ENCODE measurements around the gene NLRP3. TPM values are rescaled to one million over a fixed set of nuclear protein-coding genes. Genes with fewer than 3 reads are reported as not detected.
"Not testable (repeated sequence)": the region's sequence is repeated elsewhere in the genome, so short reads cannot be mapped to it uniquely, and the experiment has no call there.

The NLRP3 gene
- total RNA-seq (2014; rRNA removed; shearing (Covaris generic)), result 0.16 TPM in 1 of 2 replicates, not detected in the other
- polyA plus RNA-seq (2015; cell fraction: cytosol; rRNA removed), result 0.41 and 0.74 TPM in 2 replicates
- polyA plus RNA-seq (2015; cell fraction: nucleus; rRNA removed), result 1.0 TPM in 1 of 2 replicates, not detected in the other

DNA sequence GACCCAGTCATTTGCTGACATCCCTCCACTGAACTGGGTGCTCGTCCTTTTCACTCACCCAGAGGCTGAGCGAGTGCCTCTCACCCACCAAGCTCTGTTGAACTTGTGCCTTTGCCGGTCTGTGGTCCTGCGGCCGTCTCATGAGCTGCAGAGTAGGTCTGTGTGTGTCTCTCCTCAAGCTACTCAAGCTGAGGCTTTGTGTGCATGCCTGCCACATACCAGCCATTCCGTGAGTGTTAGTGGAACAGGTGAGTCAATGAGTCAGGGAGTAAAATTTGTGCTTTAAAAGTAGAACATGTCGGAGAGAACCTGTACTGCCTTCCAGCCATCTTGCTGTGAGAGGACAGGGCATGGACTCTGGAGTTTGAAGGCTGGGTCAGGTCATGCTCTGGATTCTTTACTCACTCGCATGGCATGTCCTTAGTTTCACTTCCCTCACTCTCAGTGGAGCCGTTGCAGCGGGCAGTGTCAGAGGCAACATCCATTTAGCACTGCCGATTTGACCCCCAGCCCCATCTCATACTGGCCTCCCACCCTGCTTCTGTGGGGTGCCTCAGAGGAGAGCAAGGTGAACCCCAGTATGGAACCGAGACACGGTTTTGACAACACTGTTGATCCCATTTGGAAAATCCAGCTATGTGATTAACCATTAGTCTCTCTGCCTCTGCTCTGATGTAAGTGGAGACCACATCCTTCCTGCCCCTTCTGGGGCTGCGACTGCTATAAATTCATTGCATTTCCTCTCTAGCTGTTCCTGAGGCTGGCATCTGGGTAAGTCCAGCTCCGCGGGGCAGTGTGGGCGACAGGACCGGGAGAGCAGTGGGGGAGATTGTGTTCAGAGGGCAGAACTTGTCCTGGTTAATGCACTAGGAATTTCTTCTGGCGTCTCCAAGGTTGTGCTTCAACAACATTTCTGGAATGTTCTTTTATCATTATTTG, at the start of gene NLRP3:
Gene NLRP3, plus strand, starts transcription at position 751 of the 939 bp plus-strand sequence. CDS start 2,628 bp downstream, outside the sequence.
- in situ Hi-C loops (cut with HindIII; ENCODE audit: low pct_unique_long_range_greater_than_20kb, low sequenced_read_pairs), result no loop called here

DNA sequence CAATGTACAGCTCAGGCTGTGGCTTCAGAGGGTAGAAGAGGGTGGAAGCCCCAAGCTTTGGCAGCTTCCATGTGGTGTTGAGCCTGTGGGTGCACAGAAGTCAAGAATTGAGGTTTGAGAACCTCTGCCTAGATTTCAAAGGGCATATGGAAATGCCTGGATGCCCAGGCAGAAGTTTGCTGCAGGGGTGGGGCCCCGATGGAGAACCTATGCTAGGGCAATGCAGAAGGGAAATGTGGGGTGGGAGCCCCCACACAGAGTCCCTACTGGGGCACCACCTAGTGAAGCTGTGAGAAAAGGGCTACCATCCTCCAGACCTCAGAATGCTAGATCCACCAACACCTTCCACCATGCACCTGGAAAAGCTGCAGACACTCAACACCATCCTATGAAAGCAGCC, 49.6 kb upstream of the NLRP3 start:
- in situ Hi-C loops (cut with HindIII; ENCODE audit: low pct_unique_long_range_greater_than_20kb, low sequenced_read_pairs); DNase-seq (ENCODE audit: low read depth, low spot score): not testable (repeated sequence)

More for the DNA sequence above, at the start of gene NLRP3:
- DNase-seq (ENCODE audit: low read depth, low spot score), result no peak

DNA sequence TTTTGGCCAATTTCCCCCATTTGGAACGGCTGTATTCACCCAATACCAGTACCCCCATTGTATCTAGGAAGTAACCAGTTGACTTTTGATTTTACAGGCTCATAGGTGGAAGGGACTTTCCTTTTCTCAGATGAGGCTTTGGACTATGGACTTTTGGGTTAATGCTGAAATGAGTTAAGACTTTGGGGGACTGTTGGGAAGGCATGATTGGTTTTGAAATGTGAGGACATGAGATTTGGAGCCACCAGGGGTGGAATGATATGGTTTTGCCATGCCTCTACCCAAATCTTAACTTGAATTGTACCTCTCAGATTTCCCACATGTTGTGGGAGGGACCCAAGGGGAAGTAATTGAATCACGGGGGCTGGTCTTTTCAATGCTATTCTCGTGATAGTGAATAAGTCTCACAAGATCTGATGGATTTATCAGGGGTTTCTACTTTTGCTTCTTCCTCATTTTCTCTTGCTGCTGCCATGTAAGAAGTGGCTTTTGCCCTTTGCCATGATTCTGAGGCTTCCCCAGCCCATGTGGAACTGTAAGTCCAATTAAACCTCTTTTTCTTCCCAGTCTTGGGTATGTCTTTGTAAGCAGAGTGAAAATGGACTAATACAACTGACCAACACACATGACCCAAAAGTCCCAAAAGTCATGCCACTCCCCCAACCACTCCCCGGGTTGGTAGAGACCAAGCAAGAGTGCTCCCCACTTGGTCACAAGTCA, 48.9 kb upstream of the NLRP3 start:
- in situ Hi-C loops (cut with HindIII; ENCODE audit: low pct_unique_long_range_greater_than_20kb, low sequenced_read_pairs), result no loop called here
- no peak for DNase-seq (ENCODE audit: low read depth, low spot score)

DNA sequence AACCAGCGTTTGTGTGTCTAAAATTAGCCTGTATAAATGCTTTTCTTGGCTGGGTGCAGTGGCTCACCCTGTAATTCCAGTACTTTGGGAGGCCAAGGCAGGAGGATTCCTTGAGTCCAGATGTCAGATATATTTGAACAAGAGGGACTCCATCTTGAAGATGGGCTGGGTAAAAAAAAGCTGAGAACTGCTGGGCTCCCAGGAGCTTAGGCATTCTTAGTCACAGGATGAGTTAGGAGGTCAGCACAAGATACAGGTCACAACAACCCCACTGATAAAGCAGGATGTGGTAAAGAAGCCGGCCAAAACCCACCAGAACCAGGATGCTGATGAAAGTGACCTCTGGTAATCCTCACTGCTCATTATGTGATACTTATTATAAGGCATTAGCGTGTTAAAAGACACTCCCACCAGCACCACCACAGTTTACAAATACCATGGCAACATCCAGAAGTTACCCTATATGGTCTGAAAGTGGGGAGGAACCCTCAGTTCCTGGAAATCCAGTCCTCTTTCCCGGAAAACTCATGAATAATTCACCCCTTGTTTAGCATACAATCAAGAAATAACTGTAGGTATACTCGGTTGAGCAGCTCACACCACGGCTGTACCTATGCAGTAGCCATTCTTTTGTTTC, 48.1 kb upstream of the NLRP3 start:
- in situ Hi-C loops (cut with HindIII; ENCODE audit: low pct_unique_long_range_greater_than_20kb, low sequenced_read_pairs), result no loop called here
- DNase-seq (ENCODE audit: low read depth, low spot score), result no peak

DNA sequence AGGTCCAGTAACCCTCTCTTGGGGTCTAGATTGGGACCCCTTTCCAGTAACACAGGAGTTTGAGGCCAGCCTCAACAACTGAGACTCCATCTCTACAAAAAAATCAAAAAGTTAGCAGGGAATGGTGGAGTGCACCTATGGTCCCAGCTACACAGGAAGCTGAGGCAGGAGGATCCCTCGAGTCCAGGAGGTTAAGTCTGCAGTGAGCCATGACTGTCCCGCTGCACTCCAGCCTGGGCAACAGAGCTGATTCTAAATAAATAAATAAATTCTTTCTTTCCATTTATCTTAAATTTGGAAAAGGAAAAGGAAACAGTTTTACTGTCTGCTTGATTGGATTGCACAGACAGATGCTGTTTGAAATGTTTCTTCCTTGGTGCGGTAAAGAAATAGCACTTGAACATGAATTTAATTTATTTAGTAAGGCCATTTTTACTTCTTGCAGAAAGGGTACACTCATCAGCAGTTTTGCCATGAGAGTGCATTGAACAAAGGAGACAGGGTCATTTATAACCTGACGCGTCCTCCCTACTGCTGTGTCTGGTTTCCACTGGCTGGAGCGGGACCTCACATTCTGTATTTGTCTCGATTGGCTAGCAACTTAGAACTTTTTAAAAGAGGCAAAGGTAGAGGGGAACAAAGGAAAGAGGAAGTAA, 47.4 kb upstream of the NLRP3 start:
- no peak for DNase-seq (ENCODE audit: low read depth, low spot score)
- in situ Hi-C loops (cut with HindIII; ENCODE audit: low pct_unique_long_range_greater_than_20kb, low sequenced_read_pairs), result no loop called here

DNA sequence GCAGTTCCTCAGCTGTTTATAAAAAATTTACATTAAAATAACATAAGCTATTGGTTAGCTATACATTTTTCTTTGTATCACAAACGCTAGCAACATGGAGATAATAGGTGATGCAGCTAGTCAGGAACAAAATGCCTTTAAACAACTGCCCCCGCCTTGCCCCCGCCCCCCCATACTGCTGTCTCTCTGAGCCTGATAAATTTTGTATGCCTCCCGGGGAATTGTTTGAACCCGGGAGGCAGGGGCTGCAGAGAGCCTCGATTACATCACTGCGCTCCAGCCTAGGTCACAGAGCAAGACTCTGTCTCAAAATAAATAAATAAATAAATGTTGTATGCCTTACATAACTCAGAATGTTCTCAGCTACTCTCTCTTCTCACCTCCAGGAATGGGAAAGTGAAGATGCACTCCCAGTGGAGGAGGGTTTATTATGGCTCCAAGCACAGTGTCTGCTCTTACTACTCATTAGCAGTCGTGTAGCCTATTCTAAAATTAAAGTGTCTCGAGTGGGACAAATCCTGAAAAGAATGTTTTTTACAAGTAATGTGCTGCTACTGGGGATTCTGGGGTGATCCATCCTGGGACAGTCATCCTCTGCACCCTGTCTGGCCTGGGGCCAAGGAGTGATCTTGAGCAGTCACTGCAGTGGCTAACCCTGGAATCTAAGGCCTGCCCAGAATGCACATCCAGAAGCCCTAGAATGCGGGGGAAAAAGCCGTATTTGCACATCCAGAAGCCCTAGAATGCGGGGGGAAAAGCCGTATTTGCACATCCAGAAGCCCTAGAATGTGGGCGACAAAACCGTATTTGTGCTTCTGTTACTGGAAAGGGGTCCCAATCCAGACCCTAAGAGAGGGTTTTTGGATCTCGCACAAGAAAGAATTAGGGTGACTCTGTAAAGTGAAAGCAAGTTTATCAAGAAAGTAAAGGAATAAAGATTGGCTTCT, 44.9 kb upstream of the NLRP3 start:
- in situ Hi-C loops (cut with HindIII; ENCODE audit: low pct_unique_long_range_greater_than_20kb, low sequenced_read_pairs), result no loop called here
- no peak for DNase-seq (ENCODE audit: low read depth, low spot score)

DNA sequence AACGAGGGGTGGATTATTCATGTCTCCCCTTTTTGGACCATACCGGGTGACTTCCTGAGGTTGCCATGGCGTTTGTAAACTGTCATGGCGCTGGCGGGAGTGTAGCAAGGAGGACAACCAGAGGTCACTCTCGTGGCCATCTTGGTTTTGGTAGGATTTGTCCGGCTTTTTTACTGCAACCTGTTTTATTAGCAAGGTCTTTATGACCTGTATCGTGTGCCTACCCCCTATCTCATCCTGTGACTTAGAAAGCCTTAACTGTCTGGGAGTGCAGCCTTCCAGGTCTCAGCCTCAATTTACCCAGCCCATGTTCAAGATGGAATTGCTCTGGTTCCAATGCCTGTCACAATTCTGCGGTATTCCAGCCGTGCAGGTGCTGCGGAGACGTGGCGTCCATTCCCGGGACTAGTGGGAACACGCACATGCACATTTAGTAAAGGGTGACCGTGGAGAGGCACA, 44.1 kb upstream of the NLRP3 start:
- in situ Hi-C loops (cut with HindIII; ENCODE audit: low pct_unique_long_range_greater_than_20kb, low sequenced_read_pairs), result no loop called here

DNA sequence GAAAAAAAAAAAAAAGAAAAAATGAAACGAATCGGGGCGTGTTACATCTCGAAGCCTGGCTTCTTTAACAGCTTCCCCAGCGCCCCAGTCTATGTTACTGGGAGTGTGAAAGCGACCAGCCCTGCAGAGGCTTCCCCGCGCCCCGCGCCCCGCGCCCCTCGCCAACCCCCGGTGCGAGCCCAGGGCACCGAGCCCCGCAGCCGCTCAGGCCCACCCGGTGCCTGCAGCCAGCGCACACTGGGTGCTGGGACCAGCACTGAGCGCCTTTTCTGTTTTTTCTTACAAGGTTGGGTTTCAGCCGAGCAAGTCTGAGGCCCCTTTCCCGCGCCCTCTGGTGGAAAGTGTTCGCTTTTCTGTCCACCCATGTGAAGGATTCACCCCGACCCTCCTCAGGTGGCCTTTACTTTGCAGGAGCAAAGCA, 42.2 kb upstream of the NLRP3 start:
- in situ Hi-C loops (cut with HindIII; ENCODE audit: low pct_unique_long_range_greater_than_20kb, low sequenced_read_pairs), result no loop called here
- DNase-seq (ENCODE audit: low read depth, low spot score), result peak; percentile 71

More for the DNA sequence above, 44.1 kb upstream of the NLRP3 start:
- no peak for DNase-seq (ENCODE audit: low read depth, low spot score)

DNA sequence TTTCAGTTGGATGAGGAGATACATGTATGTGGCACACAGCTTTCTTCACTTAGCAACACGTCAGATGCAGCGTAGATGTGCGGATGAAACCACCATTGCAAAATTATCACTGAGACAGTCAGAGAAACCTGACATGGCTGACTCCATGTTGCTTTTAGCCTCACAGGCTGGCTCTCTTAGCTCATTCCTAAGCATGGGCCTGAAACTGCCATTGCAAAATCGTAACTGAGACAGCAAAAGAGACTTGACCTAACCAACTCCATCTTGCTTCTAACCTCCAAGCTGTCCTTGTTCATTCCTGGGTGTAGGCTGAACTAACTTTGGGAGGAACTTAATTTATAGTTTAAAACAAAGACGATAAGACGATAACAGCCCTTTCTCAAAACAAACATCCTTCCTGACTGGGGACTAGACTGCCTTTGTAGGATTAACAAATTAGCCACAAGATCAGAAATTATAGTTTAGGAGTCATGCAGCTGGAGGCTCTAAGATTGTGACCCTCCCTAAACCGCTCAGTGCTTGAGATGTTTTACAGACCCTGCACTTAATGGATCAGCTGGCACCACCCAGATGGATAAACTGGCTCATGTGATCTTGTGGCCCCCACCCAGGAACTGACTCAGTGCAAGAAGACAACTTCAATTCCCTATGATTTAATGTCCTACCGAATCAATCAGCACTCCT, 41.2 kb upstream of the NLRP3 start:
- in situ Hi-C loops (cut with HindIII; ENCODE audit: low pct_unique_long_range_greater_than_20kb, low sequenced_read_pairs); DNase-seq (ENCODE audit: low read depth, low spot score): not testable (repeated sequence)

DNA sequence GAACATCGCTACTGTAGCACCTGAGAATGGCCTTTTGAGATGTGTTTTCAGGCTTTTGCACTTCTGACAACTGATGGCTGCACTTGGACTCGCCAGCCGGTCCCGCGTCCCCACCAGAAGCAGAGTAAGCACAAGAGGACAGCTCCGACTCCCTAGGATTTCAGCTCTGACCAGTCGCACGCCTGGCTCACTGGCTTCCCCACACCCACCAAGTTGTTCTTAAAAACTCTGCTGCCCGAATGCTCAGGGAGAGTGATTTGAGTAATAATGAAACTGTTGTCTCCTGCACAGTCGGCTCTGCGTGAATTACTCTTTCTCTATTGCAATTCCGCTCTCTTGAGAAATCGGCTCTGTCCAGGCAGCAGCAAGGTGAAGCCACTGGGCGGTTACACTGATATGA, 40.2 kb upstream of the NLRP3 start:
- DNase-seq (ENCODE audit: low read depth, low spot score), result no peak
- in situ Hi-C loops (cut with HindIII; ENCODE audit: low pct_unique_long_range_greater_than_20kb, low sequenced_read_pairs), result no loop called here

DNA sequence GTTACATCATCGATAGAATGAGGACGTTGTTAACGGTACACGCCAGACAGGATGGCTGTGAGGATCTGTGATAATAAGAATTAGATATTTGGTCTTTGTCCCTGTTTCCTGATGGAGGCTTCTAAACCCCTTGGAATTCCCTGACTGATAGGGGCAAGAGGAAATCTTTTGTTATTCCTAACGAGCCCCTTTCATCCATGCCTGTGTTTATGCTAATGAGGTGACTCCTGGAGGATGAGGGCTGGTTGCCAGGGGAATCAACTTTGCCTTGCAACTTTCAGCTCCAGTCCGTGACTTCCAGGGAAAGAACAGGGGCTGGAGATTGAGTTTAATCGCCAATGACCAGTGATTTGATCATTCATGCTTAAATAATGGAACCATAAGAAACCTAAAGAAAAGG, 39.3 kb upstream of the NLRP3 start:
- DNase-seq (ENCODE audit: low read depth, low spot score), result no peak
- in situ Hi-C loops (cut with HindIII; ENCODE audit: low pct_unique_long_range_greater_than_20kb, low sequenced_read_pairs), result no loop called here

DNA sequence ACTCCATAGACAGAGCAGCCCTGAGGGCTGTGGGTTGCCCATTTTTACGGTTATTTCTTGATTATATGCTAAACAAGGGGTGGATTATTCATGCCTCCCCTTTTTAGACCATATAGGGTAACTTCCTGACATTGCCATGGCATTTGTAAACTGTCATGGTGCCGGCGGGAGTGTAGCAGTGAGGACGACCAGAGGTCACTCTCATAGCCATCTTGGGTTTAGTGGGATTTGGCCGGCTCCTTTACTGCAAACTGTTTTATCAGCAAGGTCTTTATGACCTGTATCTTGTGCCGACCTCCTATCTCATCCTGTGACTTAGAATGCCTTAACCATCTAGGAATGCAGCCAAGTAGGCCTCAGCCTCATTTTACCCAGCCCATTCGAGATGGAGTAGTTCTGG, 38.3 kb upstream of the NLRP3 start:
- in situ Hi-C loops (cut with HindIII; ENCODE audit: low pct_unique_long_range_greater_than_20kb, low sequenced_read_pairs), result not testable (repeated sequence)

DNA sequence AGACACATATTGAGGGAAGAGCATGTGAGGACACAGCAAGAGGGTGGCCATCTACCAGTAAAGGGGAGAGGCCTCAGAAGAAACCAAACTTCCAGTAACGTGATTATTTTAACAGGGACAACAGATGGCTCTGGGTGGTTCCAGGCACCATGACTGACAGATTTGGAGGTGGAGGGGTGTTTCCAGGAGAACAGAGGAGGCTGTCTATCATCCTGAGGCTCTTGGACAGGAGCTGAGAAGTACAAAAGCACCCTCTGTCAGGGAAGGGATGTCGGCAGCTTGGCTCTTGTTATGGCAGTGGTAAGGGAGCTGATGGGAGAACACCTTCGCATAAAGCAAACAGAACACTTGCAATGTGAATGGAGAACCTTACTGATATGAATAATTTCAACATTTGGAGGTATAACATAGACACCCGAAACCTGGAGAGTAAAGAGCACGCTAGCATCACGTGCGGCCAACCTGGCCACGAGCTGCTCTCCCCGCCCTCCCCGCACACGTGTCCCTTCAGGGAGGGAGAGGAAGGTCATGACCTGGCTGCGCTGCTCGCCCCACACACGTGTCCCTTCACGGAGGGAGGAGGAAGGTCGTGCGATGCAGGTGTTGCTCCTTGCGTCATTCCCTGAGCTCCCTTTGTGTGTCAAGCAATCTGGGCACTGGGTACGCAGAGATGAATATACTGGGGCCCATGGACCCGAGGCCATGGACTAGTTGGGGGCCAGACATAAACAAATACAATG, 37.5 kb upstream of the NLRP3 start:
- DNase-seq (ENCODE audit: low read depth, low spot score), result no peak
- in situ Hi-C loops (cut with HindIII; ENCODE audit: low pct_unique_long_range_greater_than_20kb, low sequenced_read_pairs), result no loop called here

More for the DNA sequence above, 38.3 kb upstream of the NLRP3 start:
- not testable (repeated sequence) for DNase-seq (ENCODE audit: low read depth, low spot score)

DNA sequence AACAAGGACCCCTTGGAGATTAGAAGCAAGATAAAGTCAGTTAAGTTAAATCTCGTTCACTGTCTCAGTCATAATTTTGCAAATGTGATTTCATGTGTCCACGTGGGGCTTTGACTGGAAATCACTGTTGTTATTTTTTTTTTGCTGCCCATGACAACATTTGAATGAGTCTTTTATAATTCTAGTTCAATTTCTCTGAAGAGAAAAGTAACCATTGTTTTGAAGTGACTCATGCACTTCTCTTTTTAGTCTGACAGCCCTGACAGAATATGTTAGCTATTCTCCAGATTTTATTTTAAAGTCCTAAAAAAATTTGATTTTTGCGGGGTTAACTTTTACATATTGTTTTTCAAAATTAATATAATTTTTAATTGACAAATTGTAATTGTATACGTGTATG, 30.7 kb upstream of the NLRP3 start:
- peak; percentile 60 for DNase-seq (ENCODE audit: low read depth, low spot score)
- in situ Hi-C loops (cut with HindIII; ENCODE audit: low pct_unique_long_range_greater_than_20kb, low sequenced_read_pairs), result no loop called here

DNA sequence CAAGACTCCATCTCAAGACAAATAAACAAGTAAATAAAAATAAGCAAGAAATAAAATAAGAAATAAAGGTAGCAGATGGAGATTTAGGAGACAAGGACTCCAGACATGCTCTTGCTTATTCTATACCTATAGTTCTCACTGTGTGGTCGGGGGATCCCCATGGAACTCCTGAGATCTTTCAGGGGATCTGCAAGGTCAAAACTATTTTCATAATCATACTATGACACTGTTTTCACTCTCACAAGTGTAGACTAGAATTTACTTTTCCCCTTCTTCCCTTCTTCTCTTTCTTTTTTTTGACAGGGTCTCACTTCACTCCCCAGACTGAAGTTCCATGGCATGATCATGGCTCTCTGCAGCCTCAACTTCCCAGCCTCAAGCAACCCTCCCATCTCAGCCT, 29.8 kb upstream of the NLRP3 start:
- in situ Hi-C loops (cut with HindIII; ENCODE audit: low pct_unique_long_range_greater_than_20kb, low sequenced_read_pairs), result no loop called here

More for the DNA sequence above, 29.8 kb upstream of the NLRP3 start:
- no peak for DNase-seq (ENCODE audit: low read depth, low spot score)
